Measurements from ENCODE around the gene POU5F1. TPM values are rescaled to one million over a fixed set of nuclear protein-coding genes. Genes with fewer than 3 reads are reported as not detected.

POU5F1 gene
- polyA plus RNA-seq, 1 of the 3 experiments (the other 2 are of a cell fraction) = not detected

GRCh38 chr6:31209137-31209536 lies 38.7 kb upstream of the POU5F1 start:
- H4K20me1 ChIP-seq (ENCODE audit: insufficient read depth) = no peaks in the 10 kb centered on the region

GRCh38 chr6:31208506-31208905 lies 38.0 kb upstream of the POU5F1 start:
- Histone ChIP-seq H3K4me1 (ENCODE audit: control insufficient read depth in 1 of 2, insufficient read depth in 2 of 2, low read depth in 1 of 2, low read length in 1 of 2) (peaks cover 1% of the 10 kb centered on the region in 2 experiments; a peak in 2 of 4 replicates), H3K9me2 (no peaks in the 10 kb centered on the region), H3K36me3 (replicated peaks in 1 of 2; ENCODE audit: control insufficient read depth in 1 of 2, insufficient read depth in 2 of 2, low read length in 1 of 2) (no peaks in the 10 kb centered on the region), H2AFZ (ENCODE audit: low read depth) (no peak overlapping the region), H3K9ac (no peak overlapping the region), H3K27me3 (ENCODE audit: insufficient read depth) (peaks cover 23% of the 10 kb centered on the region; the same call in 1 of the 2 replicates), H3F3A (replicated peaks; ENCODE audit: insufficient read depth) (no peaks in the 10 kb centered on the region), H3K4me2 (no peak overlapping the region), H3K79me2 (ENCODE audit: insufficient read depth) (no peaks in the 10 kb centered on the region), H3K9me3 (no peaks in the 10 kb centered on the region), H4K20me1 (ENCODE audit: insufficient read depth) (no peaks in the 10 kb centered on the region), H3K27ac (ENCODE audit: low read depth in 2 of 2, low read length in 1 of 2) (no peak overlapping the region), H3K4me3 (ENCODE audit: low read depth in 2 of 2, low read length in 1 of 2) (no peak overlapping the region)
- ChIA-PET POLR2A (no interaction called here), CTCF (interaction anchor here (1.2 kb wide), 1 partner anchor 16 kb away, joined by 3 read pairs; no protein-coding TSS in a partner anchor)
- TF ChIP-seq MXI1 (IDR thresholded peaks at IDR 0.05; ENCODE audit: low read depth, low read length) (no peak), PBX3 (IDR thresholded peaks at IDR 0.05) (no peak), IRF3 (IDR thresholded peaks at IDR 0.05; ENCODE audit: low read depth, low read length) (no peak), NFIC (IDR thresholded peaks at IDR 0.05; ENCODE audit: borderline replicate concordance) (no peak), GATA2 (CRISPR knock-in tag; IDR thresholded peaks at IDR 0.05) (no peak), MEF2A (IDR thresholded peaks at IDR 0.05; ENCODE audit: borderline replicate concordance, low read depth) (no peak), CHD2 (IDR thresholded peaks at IDR 0.05; ENCODE audit: low read length, partially characterized antibody) (no peak), SMC3 (IDR thresholded peaks at IDR 0.05; ENCODE audit: low read depth, low read length) (no peak), FOXJ3 (CRISPR knock-in tag; IDR thresholded peaks at IDR 0.05) (no peak), REST (IDR thresholded peaks at IDR 0.05; ENCODE audit: low read depth, low read length) (no peak), RCOR1 (IDR thresholded peaks at IDR 0.05; ENCODE audit: low read length) (no peak), MAX (IDR thresholded peaks at IDR 0.05; ENCODE audit: low read depth) (no peak), ELF1 (IDR thresholded peaks at IDR 0.05) (no peak), RAD21 (IDR thresholded peaks at IDR 0.05; ENCODE audit: low read length) (no peak), CTCF (IDR thresholded peaks at IDR 0.05) (no peak), RFX5 (IDR thresholded peaks at IDR 0.05; ENCODE audit: low read length) (no peak), ZBTB33 (IDR thresholded peaks at IDR 0.05; ENCODE audit: borderline replicate concordance, low read depth) (no peak), TCF12 (IDR thresholded peaks at IDR 0.05) (no peak)
- 30% methylated on average over 2 of the region's 2 CpGs for WGBS (ENCODE audit: low lambda C conversion rate)
- DNase-seq = no peak

More at GRCh38 chr6:31209137-31209536, 38.7 kb upstream of the POU5F1 start:
- Histone ChIP-seq H3K4me1 (ENCODE audit: control insufficient read depth in 1 of 2, insufficient read depth in 2 of 2, low read depth in 1 of 2, low read length in 1 of 2) (no peaks in the 10 kb centered on the region), H3K9me2 (no peaks in the 10 kb centered on the region), H3K4me2 (no peak overlapping the region), H3K4me3 (ENCODE audit: low read depth in 2 of 2, low read length in 1 of 2) (no peak overlapping the region), H3F3A (replicated peaks; ENCODE audit: insufficient read depth) (no peaks in the 10 kb centered on the region), H3K27ac (ENCODE audit: low read depth in 2 of 2, low read length in 1 of 2) (no peak overlapping the region), H2AFZ (ENCODE audit: low read depth) (no peak overlapping the region), H3K79me2 (ENCODE audit: insufficient read depth) (no peaks in the 10 kb centered on the region), H3K36me3 (replicated peaks in 1 of 2; ENCODE audit: control insufficient read depth in 1 of 2, insufficient read depth in 2 of 2, low read length in 1 of 2) (no peaks in the 10 kb centered on the region), H3K9me3 (no peaks in the 10 kb centered on the region), H3K9ac (no peak overlapping the region), H3K27me3 (ENCODE audit: insufficient read depth) (peaks cover 28% of the 10 kb centered on the region; the same call in 1 of the 2 replicates)
- DNase-seq = no peak
- POLR2A ChIA-PET = no interaction called here
- WGBS (ENCODE audit: low lambda C conversion rate) = 10% methylated on average over 2 of the region's 2 CpGs
- TF ChIP-seq EP300 (IDR thresholded peaks at IDR 0.05; ENCODE audit: borderline replicate concordance in 1 of 2, low read depth in 1 of 2, low read length in 1 of 2) = no peak
- CTCF ChIA-PET = interaction anchor here (0.6 to 1.2 kb wide), 2 partner anchors 17 to 158 kb away, joined by 3 read pairs; no protein-coding TSS in a partner anchor
